ACC112 (cell line): Measurements from ENCODE around the gene RAD51B.
A peak's percentile ranks its signal among the peaks of the same experiment; 100 is the strongest.

ENCODE experiments used
- H2AFZ ChIP-seq: fragments of 200-600 bp; sonication (generic); one replicate; pipeline ENCODE4 v1.6.0; 2017; ENCODE audit warnings: antibody characterized with exemption, low read length; ENCODE audit not compliant: unreplicated experiment
- H3K27ac ChIP-seq: fragments of 200-600 bp; sonication (generic); 2 replicates; pipeline ENCODE4 v1.5.1; 2014; ENCODE audit warnings: low read depth, mild to moderate bottlenecking, antibody characterized with exemption, low read length, moderate library complexity
- H3K27me3 ChIP-seq: fragments of 200-600 bp; sonication (generic); 2 replicates; pipeline ENCODE4 v1.6.1; 2014; ENCODE audit warnings: mild to moderate bottlenecking, antibody characterized with exemption, low read length, moderate library complexity, mixed read lengths; ENCODE audit not compliant: insufficient read depth
- H3K36me3 ChIP-seq: fragments of 200-600 bp; sonication (generic); 2 replicates; pipeline ENCODE4 v1.6.1; 2016; ENCODE audit warnings: mild to moderate bottlenecking, antibody characterized with exemption, low read length, moderate library complexity, mixed read lengths; ENCODE audit not compliant: insufficient read depth
- H3K4me1 ChIP-seq: fragments of 200-600 bp; sonication (generic); one replicate; pipeline ENCODE4 v1.6.1; 2016; ENCODE audit warnings: low read length, mixed read lengths; ENCODE audit not compliant: insufficient read depth, unreplicated experiment, control insufficient read depth
- H3K4me3 ChIP-seq: fragments of 200-600 bp; sonication (generic); 2 replicates; pipeline ENCODE4 v1.5.1; 2014; ENCODE audit warnings: mild to moderate bottlenecking, low read depth, low read length
- H3K79me2 ChIP-seq: fragments of 200-600 bp; sonication (generic); one replicate; pipeline ENCODE4 v1.6.0; 2016; ENCODE audit warnings: low read length; ENCODE audit not compliant: control insufficient read depth, unreplicated experiment, insufficient read depth

Gene RAD51B

DNA sequence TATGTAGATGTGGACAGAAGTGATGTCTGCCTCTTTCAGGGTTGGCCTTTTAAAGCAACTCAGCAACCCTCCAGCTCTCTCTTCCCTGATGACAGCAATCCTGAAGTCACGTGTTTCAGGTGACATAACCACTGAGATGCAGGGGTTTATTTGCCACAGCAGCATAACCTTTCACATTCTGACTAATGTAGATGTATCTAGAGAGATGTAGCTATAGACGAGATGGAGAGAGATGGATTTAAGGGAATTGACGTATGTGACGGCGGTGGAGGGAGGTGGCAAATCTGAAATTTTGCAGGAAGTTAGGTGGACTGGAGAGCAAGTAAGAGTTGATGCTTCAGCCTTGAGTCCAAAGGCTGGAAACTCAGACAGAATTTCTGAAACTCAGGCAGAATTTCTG lies 847.3 kb downstream of the RAD51B start:
- H3K4me3 ChIP-seq = no peak overlapping the region
- H3K79me2 ChIP-seq = no peaks in the 10 kb centered on the region
- H3K27ac ChIP-seq = no peak overlapping the region
- H3K27me3 ChIP-seq = no peaks in the 10 kb centered on the region
- no peak overlapping the region for H2AFZ ChIP-seq
- H3K36me3 ChIP-seq = no peaks in the 10 kb centered on the region
- H3K4me1 ChIP-seq = peaks cover 48% of the 10 kb centered on the region

DNA sequence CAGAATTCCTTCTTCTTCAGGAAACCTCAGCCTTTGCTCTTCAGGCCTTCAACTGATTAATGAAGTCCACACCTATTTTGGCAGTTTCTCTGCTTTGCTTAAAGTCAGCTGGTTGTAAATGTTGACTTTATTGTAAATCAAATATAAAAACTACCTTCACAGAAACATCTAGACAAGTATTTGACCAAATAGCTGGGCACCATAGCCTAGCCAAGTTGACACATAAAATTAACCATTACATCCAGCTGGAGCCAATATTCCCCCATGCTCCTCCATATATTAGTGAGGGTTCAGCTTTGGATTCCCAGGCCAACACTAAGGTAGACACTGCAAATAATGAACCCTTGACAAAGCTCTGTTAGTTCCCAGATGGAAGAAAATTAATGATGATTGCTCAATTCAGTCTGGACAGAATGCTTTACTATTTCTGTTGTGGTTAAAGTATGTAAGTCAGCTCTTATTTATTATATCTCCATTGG lies 847.8 kb downstream of the RAD51B start:
- Histone ChIP-seq H3K27me3 (no peaks in the 10 kb centered on the region), H3K4me3 (no peak overlapping the region), H3K27ac (no peak overlapping the region), H3K79me2 (no peaks in the 10 kb centered on the region), H2AFZ (no peak overlapping the region), H3K4me1 (peaks cover 52% of the 10 kb centered on the region), H3K36me3 (no peaks in the 10 kb centered on the region)

DNA sequence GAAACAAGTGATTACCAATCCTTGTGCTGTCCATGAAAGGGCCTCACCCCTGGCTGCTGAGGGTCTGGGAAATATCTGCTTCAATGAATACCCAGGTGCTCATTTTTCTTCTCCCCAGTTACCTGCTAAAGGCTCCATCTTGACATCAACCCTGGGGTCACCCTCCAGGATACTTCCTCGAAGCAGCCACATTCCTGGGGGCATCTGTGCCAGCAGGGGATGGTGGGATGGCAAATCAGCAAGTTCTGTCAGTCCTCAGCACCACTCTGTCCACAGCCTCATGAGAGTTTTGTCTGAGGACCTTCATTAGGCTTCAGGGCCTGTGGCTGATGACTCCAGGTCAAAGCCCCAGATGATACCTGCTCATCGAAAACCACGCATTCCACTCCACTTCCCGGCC lies 848.4 kb downstream of the RAD51B start:
- no peak overlapping the region for H2AFZ ChIP-seq

DNA sequence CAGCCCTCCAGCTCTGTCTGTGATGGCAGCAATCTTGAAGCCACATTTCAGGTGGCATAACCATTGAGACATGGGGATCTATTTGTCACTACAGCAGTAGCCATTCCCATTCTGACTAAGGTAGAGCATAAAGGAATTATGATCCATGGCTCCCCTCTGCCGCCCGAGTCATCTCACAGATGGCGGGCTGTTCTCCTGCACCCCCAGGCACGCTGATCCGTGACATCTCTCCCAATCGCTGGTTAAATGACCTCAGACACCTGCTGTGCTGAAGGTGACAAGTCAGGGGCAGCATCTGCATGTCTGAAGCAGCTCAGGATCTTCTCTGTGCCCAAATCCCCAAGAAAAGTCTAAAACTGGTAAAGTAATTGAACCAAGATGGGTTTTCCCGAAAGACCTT lies 849.0 kb downstream of the RAD51B start:
- Histone ChIP-seq H3K4me1 (peaks cover 49% of the 10 kb centered on the region), H3K36me3 (no peaks in the 10 kb centered on the region), H3K27ac (no peak overlapping the region), H3K79me2 (no peaks in the 10 kb centered on the region), H3K27me3 (no peaks in the 10 kb centered on the region), H2AFZ (no peak overlapping the region), H3K4me3 (no peak overlapping the region)

More for the DNA sequence above, 848.4 kb downstream of the RAD51B start:
- Histone ChIP-seq H3K27ac (no peak overlapping the region), H3K4me3 (no peak overlapping the region), H3K36me3 (no peaks in the 10 kb centered on the region), H3K79me2 (no peaks in the 10 kb centered on the region), H3K27me3 (no peaks in the 10 kb centered on the region), H3K4me1 (peaks cover 53% of the 10 kb centered on the region)

DNA sequence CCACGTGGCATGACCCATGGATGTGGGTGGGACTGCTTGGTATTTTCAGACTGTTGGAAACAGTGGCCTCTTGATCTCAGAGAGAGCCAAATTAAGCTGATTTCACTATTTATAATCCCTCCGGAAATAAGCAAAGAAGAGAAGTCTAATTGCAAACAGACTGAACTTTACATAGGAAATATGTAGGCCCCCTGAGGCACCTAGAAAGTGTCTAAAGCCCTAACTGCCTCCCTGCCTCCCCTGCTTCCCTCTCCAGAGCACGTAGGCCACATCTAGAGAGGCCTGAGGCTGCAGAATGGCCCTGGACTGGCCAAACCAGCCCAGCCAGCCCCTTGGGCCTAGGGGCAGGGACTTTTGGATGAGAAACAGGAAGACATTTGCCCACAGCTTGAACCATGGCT lies 849.5 kb downstream of the RAD51B start:
- no peaks in the 10 kb centered on the region for H3K36me3 ChIP-seq
- no peaks in the 10 kb centered on the region for H3K79me2 ChIP-seq
- no peak overlapping the region for H3K4me3 ChIP-seq
- no peak overlapping the region for H2AFZ ChIP-seq
- H3K27ac ChIP-seq = no peak overlapping the region
- H3K27me3 ChIP-seq = no peaks in the 10 kb centered on the region
- H3K4me1 ChIP-seq = peaks cover 43% of the 10 kb centered on the region

DNA sequence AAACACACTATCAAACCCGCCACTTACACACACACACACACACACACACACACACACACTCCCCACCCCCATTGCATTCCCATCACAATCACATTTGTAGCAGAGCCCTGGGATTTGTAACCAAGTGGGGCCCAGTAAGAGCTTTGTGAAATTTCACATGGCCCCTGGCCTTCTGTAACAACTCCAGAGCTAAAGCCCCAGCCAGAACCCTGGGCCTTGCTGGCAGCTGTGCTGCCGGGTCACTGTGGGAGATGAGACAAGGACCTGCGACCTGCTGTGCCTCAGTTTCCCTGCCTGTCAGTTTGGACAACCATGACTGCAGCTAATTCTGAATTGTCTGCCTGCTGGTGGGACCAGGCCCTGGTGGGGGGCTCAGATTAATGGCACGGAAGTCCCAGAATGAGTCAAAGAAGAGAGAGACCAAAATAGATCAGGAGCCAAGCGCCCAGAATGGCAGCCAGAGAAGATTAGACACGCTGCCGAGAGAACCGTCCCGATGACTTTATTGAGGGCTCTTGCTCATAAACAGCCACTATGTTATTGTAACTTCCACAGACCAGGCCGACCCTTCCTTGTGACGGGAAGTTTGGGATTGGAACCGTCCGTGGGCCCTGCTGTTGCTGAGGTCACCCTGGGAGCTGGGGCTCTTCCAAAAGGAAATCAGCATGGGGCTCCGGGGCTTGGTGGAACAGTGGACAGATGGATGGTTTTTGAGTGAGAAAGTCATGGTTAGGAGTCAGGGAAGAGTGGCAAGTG lies 850.2 kb downstream of the RAD51B start:
- Histone ChIP-seq H3K27ac (no peak overlapping the region), H3K27me3 (no peaks in the 10 kb centered on the region), H3K4me3 (no peak overlapping the region), H3K36me3 (no peaks in the 10 kb centered on the region), H3K4me1 (peaks cover 40% of the 10 kb centered on the region), H3K79me2 (no peaks in the 10 kb centered on the region), H2AFZ (no peak overlapping the region)

DNA sequence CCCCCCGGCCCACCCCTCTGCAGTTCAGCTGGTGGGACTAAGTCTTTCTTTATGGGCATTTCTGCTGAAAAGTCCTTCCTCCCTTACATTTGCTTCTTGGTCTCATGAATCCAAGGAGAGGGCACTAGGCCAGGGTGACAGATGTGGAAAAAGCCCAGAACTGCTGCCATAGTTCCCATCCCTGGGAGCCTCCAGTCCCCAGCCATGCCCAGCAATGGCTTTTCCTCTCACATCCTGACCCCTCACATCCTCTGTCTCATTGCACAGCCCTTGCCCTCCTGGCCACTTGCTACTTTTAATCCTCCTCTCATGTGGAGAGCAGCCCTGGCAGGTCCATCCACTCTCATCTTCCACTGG lies 850.8 kb downstream of the RAD51B start:
- Histone ChIP-seq H3K27ac (no peak overlapping the region), H3K36me3 (no peaks in the 10 kb centered on the region), H2AFZ (no peak overlapping the region), H3K4me1 (peaks cover 40% of the 10 kb centered on the region), H3K4me3 (no peak overlapping the region), H3K27me3 (no peaks in the 10 kb centered on the region), H3K79me2 (no peaks in the 10 kb centered on the region)

DNA sequence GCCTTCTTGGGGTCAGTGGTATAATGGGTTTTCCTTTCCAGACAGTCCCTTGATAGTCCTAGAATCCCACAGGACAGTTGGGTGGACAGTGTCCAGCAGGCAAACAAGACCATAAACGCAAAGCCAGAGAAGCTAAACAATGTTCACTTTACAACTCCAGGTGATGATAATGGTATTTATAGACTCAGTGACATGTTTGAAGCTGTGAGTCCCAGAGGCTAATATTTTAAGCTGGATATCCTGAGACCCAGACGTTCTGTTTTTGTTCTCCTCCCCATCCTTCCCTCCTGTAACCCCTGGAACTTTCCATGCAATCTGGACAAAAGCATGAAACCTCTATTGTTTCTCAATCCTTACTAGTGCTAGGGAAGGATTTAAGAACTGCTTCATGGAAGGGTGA lies 852.3 kb downstream of the RAD51B start:
- peak overlapping the region; percentile 59; the same call in 1 of the 2 replicates for H3K27ac ChIP-seq
- H3K4me1 ChIP-seq = peaks cover 31% of the 10 kb centered on the region
- no peaks in the 10 kb centered on the region for H3K36me3 ChIP-seq
- H3K79me2 ChIP-seq = no peaks in the 10 kb centered on the region
- H3K27me3 ChIP-seq = no peaks in the 10 kb centered on the region
- peak overlapping the region; percentile 6 for H2AFZ ChIP-seq
- no peak overlapping the region for H3K4me3 ChIP-seq

DNA sequence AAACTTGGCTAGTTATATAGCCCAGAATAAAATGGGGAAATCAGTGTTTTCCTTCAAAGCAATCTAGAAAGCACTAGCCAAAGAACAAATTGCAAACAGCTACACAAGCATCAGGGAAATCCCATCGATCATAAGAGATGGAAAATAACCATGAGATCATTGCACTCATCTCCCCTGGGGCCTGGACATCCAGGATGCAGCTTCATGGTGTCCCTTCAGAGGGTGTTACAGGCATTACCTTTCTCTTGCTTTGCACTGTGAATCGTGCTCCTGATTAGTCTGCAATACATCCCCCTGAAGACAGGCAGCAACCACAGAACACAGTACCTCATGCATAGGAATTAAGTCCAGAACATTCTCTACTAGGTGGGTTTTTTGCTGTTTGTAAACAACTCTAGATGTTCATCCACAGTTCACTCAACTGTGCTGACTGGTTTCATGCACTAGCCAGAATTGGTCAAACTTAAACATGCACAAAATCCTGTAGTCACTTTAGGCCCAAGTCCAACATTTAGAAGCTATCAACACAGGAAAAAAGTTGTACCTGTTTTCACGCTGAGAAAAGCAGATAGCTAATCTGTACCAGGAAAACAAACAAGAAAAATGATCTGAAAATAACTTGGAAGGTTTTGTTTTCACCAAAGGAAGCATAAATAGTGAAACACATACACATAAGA lies 853.2 kb downstream of the RAD51B start:
- Histone ChIP-seq H3K4me1 (peaks cover 26% of the 10 kb centered on the region), H3K36me3 (no peaks in the 10 kb centered on the region), H3K27me3 (no peaks in the 10 kb centered on the region), H2AFZ (peak overlapping the region; percentile 6), H3K79me2 (no peaks in the 10 kb centered on the region), H3K4me3 (no peak overlapping the region), H3K27ac (peak overlapping the region; percentile 59; the same call in 1 of the 2 replicates)

DNA sequence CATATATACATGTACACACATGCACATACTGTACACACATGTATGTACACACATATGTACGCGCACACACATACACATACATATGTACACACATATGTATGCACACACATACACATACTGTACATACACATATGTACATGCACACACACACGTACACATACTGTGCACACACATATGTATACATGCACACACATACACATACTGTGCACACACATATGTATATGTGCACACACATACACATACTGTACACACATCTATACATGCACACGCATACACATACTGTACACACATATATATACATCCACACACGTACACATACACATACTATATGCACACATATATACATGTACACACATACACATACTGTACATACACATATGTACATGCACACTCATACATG lies 853.9 kb downstream of the RAD51B start:
- Histone ChIP-seq H3K4me3 (no peak overlapping the region), H2AFZ (no peak overlapping the region), H3K4me1 (peaks cover 26% of the 10 kb centered on the region), H3K79me2 (no peaks in the 10 kb centered on the region), H3K36me3 (no peaks in the 10 kb centered on the region), H3K27ac (no peak overlapping the region), H3K27me3 (no peaks in the 10 kb centered on the region)
